A673 (cell line): ENCODE results near the gene OR6P1.

Experiments
- CTCF ChIP-seq: fragments of 300-800, 200-600 bp; sonication (generic); conservative IDR thresholded peaks from 2 replicates; pipeline ENCODE4 v1.5.1; 2017; ENCODE audit warnings: low read depth, mild to moderate bottlenecking, antibody characterized with exemption, low read length, moderate library complexity, mixed read lengths
- EZH2 ChIP-seq: fragments of 200-600 bp; sonication (generic); IDR thresholded peaks from 2 replicates; pipeline ENCODE4 v1.6.1; 2017; ENCODE audit warnings: borderline replicate concordance, low read depth, mild to moderate bottlenecking, mixed read lengths, antibody characterized with exemption, low read length; ENCODE audit not compliant: poor library complexity, severe bottlenecking

DNA sequence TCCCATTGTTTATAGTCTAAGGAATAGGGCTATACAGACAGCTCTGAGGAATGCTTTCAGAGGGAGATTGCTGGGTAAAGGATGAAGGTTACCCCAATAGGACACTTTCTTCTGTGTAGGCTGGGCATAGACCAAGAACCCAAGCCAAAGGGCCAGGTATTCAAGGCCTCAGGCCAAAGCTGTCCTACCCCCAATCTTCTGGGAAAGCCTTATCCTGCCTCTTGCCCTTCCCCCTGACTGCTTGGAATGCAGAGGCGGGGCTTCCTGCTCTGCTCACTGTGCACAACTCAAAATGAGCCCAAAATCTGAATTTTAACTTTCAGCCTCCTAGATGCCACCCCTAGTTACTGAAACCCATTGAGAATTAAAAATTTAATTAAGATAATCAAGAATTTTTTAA is 36.9 kb upstream of the OR6P1 start:
- TF ChIP-seq CTCF (no peak), EZH2 (no peak)
